ENCODE measurements around the gene KRT71. TPM values are rescaled to one million over a fixed set of nuclear protein-coding genes. Genes with fewer than 3 reads are reported as not detected.

Gene KRT71
- total RNA-seq, 1 donor from 2014 or later, result not detected

GRCh38 chr12:52515319-52515646 is 37.7 kb downstream of the KRT71 start:
- TF ChIP-seq CTCF (IDR thresholded peaks at IDR 0.05; ENCODE audit: borderline replicate concordance), result no peak
- Histone ChIP-seq H3K9me3 (replicated peaks) (peaks cover 4% of the 10 kb centered on the region), H3K27me3 (ENCODE audit: low read depth) (peaks cover 41% of the 10 kb centered on the region), H3K4me3 (no peak overlapping the region), H3K36me3 (no peaks in the 10 kb centered on the region), H3K4me1 (no peaks in the 10 kb centered on the region), H3K27ac (replicated peaks) (no peak overlapping the region)
- intact Hi-C loops (cut with micrococcal nuclease), result no loop called here
- no peak for DNase-seq

- H3K27ac ChIP-seq (replicated peaks), result no peak overlapping the region
- no peaks in the 10 kb centered on the region for H3K4me1 ChIP-seq
- no peak for DNase-seq
- TF ChIP-seq CTCF (IDR thresholded peaks at IDR 0.05; ENCODE audit: borderline replicate concordance), result no peak
- peaks cover 4% of the 10 kb centered on the region for H3K9me3 ChIP-seq (replicated peaks)
- H3K36me3 ChIP-seq, result no peaks in the 10 kb centered on the region
- H3K4me3 ChIP-seq, result no peak overlapping the region
- peaks cover 41% of the 10 kb centered on the region for H3K27me3 ChIP-seq (ENCODE audit: low read depth)
- intact Hi-C loops (cut with micrococcal nuclease), result no loop called here
Measured at GRCh38 chr12:52514471-52515318, 38.2 kb downstream of the KRT71 start.

GRCh38 chr12:52513736-52514135 is 39.2 kb downstream of the KRT71 start:
- Histone ChIP-seq H3K9me3 (replicated peaks) (peaks cover 4% of the 10 kb centered on the region), H3K36me3 (no peaks in the 10 kb centered on the region), H3K4me3 (no peak overlapping the region), H3K27me3 (ENCODE audit: low read depth) (peaks cover 41% of the 10 kb centered on the region), H3K4me1 (no peaks in the 10 kb centered on the region), H3K27ac (replicated peaks) (no peak overlapping the region)
- intact Hi-C loops (cut with micrococcal nuclease), result no loop called here
- TF ChIP-seq CTCF (IDR thresholded peaks at IDR 0.05; ENCODE audit: borderline replicate concordance), result no peak
- no peak for DNase-seq

- DNase-seq, result no peak
- intact Hi-C loops (cut with micrococcal nuclease), result loop anchor here (5.0 to 10.0 kb wide), 2 partner anchors 133 to 351 kb away; no protein-coding TSS in a partner anchor
- H3K36me3 ChIP-seq, result no peaks in the 10 kb centered on the region
- peaks cover 4% of the 10 kb centered on the region for H3K9me3 ChIP-seq (replicated peaks)
- H3K27ac ChIP-seq (replicated peaks), result no peak overlapping the region
- peaks cover 62% of the 10 kb centered on the region for H3K27me3 ChIP-seq (ENCODE audit: low read depth)
- no peak for TF ChIP-seq CTCF (IDR thresholded peaks at IDR 0.05; ENCODE audit: borderline replicate concordance)
- H3K4me3 ChIP-seq, result no peak overlapping the region
- no peaks in the 10 kb centered on the region for H3K4me1 ChIP-seq
Measured at GRCh38 chr12:52508211-52508610, 44.7 kb downstream of the KRT71 start.

GRCh38 chr12:52506858-52507715 is 45.9 kb downstream of the KRT71 start:
- no peak for DNase-seq
- TF ChIP-seq CTCF (IDR thresholded peaks at IDR 0.05; ENCODE audit: borderline replicate concordance), result peak; percentile 70
- Histone ChIP-seq H3K4me3 (no peak overlapping the region), H3K36me3 (no peaks in the 10 kb centered on the region), H3K9me3 (replicated peaks) (peaks cover 4% of the 10 kb centered on the region), H3K27ac (replicated peaks) (no peak overlapping the region), H3K27me3 (ENCODE audit: low read depth) (peaks cover 53% of the 10 kb centered on the region), H3K4me1 (no peaks in the 10 kb centered on the region)
- intact Hi-C loops (cut with micrococcal nuclease), result loop anchor here (5.0 to 10.0 kb wide), 2 partner anchors 132 to 350 kb away; no protein-coding TSS in a partner anchor

All from left ventricle myocardium inferior (tissue), 1 donor.